Osteoblast (primary cell): ENCODE measurements around the gene FBL. TPM values are rescaled to one million over a fixed set of nuclear protein-coding genes. Genes with fewer than 3 reads are reported as not detected.
A peak's percentile ranks its signal among the peaks of the same experiment; 100 is the strongest.
"Not testable (repeated sequence)": the region's sequence is repeated elsewhere in the genome, so short reads cannot be mapped to it uniquely, and the experiment has no call there.

Source experiments
- DNase-seq: peaks from one replicate; pipeline ENCODE4 v3.0.0; 2011; ENCODE audit warnings: low spot score, mixed read lengths; ENCODE audit not compliant: insufficient read length; ENCODE audit errors: missing footprints
- H2AFZ ChIP-seq: 2 replicates; pipeline ENCODE4 v1.6.0; 2011; ENCODE audit warnings: mild to moderate bottlenecking, low read length
- H3K27ac ChIP-seq: 2 replicates; pipeline ENCODE4 v1.5.1; 2011; ENCODE audit warnings: mild to moderate bottlenecking, low read depth, low read length, moderate library complexity
- H3K27me3 ChIP-seq: 2 replicates; pipeline ENCODE4 v1.6.0; 2012; ENCODE audit warnings: mild to moderate bottlenecking, control low read depth, inconsistent platforms, low read length, moderate library complexity; ENCODE audit not compliant: insufficient read depth
- H3K36me3 ChIP-seq: 2 replicates; pipeline ENCODE4 v1.5.1; 2011; ENCODE audit warnings: mild to moderate bottlenecking, low read length, control low read depth, moderate library complexity; ENCODE audit not compliant: insufficient read depth
- H3K4me1 ChIP-seq: 2 replicates; pipeline ENCODE4 v1.5.1; 2011; ENCODE audit warnings: mild to moderate bottlenecking, low read length, control low read depth, moderate library complexity; ENCODE audit not compliant: insufficient read depth
- H3K4me2 ChIP-seq: 2 replicates; pipeline ENCODE4 v1.6.0; 2011; ENCODE audit warnings: mild to moderate bottlenecking, low read length; ENCODE audit not compliant: insufficient read depth
- H3K4me3 ChIP-seq: fragments of 200-600 bp; sonication (generic); 3 replicates; pipeline ENCODE4 v1.5.1; 2012; ENCODE audit warnings: mild to moderate bottlenecking, low read length, inconsistent platforms; ENCODE audit not compliant: insufficient read depth
- H3K79me2 ChIP-seq: 2 replicates; pipeline ENCODE4 v1.6.0; 2012; ENCODE audit warnings: mild to moderate bottlenecking, low read length, control low read depth, inconsistent platforms; ENCODE audit not compliant: insufficient read depth
- H3K9me3 ChIP-seq: 2 replicates; pipeline ENCODE4 v1.5.1; 2011; ENCODE audit warnings: low read depth, low read length, control low read depth
- H4K20me1 ChIP-seq: 2 replicates; pipeline ENCODE4 v1.6.0; 2012; ENCODE audit warnings: mild to moderate bottlenecking, low read length, control low read depth; ENCODE audit not compliant: insufficient read depth
- CTCF ChIP-seq: IDR thresholded peaks from 2 replicates; pipeline ENCODE4 v1.5.1; 2011; ENCODE audit warnings: mild to moderate bottlenecking, low read depth, low read length, moderate library complexity; ENCODE audit errors: extremely low read depth
- total RNA-seq: library from RNA; depleted of rRNA; stranded (reverse); fragments of >200 nt; gene quantifications from 2 replicates; pipeline ENCODE4 v1.2.3, GENCODE V29; 2012

Gene FBL
- total RNA-seq, result 69.0 and 87.2 TPM in 2 replicates

DNA sequence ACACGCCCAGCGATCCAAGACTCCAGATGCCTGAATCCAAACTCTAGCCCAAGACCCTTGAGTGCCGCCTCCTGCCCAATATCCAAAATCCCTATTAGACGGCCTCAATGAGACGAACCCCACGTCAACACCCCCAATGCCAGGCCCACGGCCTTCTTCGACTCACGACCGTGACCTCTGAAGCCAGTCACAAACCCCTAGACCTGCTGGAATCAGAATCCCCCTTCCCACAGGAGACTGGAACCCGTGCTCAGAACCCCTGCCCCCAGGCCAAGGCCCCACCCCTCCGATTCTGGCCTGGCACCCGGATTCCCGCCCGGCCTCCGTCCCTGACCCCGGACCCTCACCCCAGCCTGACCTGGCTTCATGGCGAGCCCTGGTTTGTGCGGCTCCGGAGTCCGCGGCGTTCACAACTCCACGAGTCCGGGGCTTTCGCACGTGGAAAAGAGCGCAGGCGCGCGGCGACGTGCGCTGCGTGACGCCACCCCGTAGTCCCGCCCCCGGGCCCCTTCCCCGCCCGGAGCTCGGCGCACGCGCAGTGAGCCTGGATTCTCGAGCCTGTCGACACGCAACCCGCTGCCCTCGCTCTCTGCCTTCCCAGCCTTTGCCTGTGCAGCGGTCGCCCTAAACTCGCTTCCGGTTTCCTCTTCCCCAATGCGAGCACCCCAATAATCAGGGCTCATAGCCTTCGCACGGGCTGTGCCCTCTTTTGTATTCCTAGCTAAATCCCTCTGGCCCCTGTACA lies at the start of gene FBL:
FBL (minus strand) TSS at position 447 of the 745 bp plus-strand sequence; CDS start at position 368, 79 bp downstream.
- H3K27ac ChIP-seq, result peak within 1 kb of the TSS; percentile 74
- peak; percentile 99 for DNase-seq
- no peaks in the 10 kb centered on the region for H3K27me3 ChIP-seq
- peak within 1 kb of the TSS; percentile 95 for H3K4me2 ChIP-seq
- no peak for TF ChIP-seq CTCF
- no peaks in the 10 kb centered on the region for H3K36me3 ChIP-seq
- H4K20me1 ChIP-seq, result peaks cover 25% of the 10 kb centered on the region
- peak within 1 kb of the TSS; percentile 98 for H2AFZ ChIP-seq
- peaks cover 25% of the 10 kb centered on the region for H3K4me1 ChIP-seq
- peaks cover 49% of the 10 kb centered on the region for H3K79me2 ChIP-seq
- H3K4me3 ChIP-seq, result peak within 1 kb of the TSS; percentile 92
- H3K9me3 ChIP-seq, result no peaks in the 10 kb centered on the region

GRCh38 chr19:39895096-39895495 lies 48.9 kb upstream of the FBL start:
- not testable (repeated sequence) for H3K4me1 ChIP-seq, H3K36me3 ChIP-seq, DNase-seq, H4K20me1 ChIP-seq, H3K4me2 ChIP-seq, H3K27ac ChIP-seq, H2AFZ ChIP-seq, H3K79me2 ChIP-seq, H3K4me3 ChIP-seq, H3K27me3 ChIP-seq, H3K9me3 ChIP-seq

- not testable (repeated sequence) for H3K9me3 ChIP-seq, H4K20me1 ChIP-seq, H3K36me3 ChIP-seq, DNase-seq, H2AFZ ChIP-seq, H3K79me2 ChIP-seq, H3K4me1 ChIP-seq, H3K27ac ChIP-seq, H3K4me2 ChIP-seq, H3K27me3 ChIP-seq, H3K4me3 ChIP-seq
Observed at GRCh38 chr19:39894236-39894606, 48.0 kb upstream of the FBL start.

- H3K79me2 ChIP-seq, H3K36me3 ChIP-seq, H3K4me3 ChIP-seq, H2AFZ ChIP-seq, H3K27me3 ChIP-seq, H4K20me1 ChIP-seq, H3K4me2 ChIP-seq, H3K4me1 ChIP-seq, H3K9me3 ChIP-seq, H3K27ac ChIP-seq: not testable (repeated sequence)
- DNase-seq, result peak; percentile 52
Observed at GRCh38 chr19:39893366-39894235, 47.4 kb upstream of the FBL start.

DNA sequence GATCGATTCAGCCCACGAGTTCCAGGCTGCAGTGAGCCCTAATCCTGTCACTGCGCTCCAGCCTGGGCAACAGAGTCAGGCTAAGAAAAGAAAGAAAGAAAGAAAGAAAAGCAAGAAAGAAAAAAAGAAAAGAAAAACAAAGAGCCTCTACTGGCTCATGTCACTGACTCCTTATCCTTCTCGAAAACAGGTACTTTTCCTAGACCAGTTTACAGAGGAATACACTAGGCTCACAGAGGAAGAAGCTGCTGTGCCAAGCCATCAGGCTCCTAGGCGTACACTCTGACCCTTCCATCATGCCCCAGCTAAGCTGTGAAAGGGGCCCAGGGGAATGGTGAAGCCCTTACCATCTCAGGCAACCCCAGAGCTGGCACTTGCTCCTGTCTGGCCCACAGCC lies 46.3 kb upstream of the FBL start:
- H3K4me3 ChIP-seq, H3K27me3 ChIP-seq: not testable (repeated sequence)

DNA sequence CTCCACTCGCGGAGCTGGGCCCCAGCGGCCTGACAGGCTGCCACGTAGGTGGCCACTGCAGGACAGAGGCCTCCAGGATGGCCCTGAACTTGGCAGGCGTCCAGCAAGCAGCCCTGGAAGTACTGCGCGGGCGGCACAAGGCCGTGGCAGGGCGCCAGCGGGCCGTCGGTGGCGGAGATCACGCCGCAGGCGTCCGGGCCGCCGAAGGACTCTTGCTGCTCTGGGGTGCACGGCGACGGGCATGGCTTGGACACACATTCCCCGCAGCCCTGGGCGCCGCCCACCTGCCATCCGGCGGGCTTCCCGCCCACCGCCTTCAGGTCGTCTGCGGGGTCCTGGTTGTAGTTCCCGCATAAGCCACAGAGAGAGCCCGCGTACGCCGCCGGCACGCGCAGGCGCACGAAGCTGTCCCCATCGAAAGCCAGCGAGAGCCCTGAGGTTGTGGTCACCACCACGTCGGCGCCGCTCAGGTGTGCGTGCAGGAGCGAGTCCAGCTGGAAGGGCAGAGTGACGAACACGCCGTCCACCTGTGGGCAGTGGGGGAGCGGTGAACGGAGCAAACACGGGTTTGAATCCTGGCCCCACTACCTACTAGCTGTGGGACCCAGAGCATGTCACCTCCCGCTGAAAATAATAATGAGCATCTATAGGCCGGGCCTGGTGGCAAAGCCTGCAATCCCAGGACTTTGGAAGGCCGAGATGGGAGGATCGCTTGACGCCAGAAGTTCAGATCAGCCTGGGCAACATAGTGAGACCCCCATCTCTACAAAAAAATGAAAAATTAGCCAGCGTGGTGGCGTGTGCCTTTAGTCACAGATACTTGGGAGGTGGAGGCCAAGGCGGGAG lies 45.7 kb upstream of the FBL start:
- not testable (repeated sequence) for H4K20me1 ChIP-seq, H2AFZ ChIP-seq, H3K79me2 ChIP-seq, H3K27me3 ChIP-seq, H3K4me2 ChIP-seq, H3K4me3 ChIP-seq, H3K9me3 ChIP-seq, H3K27ac ChIP-seq, H3K36me3 ChIP-seq, H3K4me1 ChIP-seq
- DNase-seq, result peak; percentile 72

More for the DNA sequence above, 46.3 kb upstream of the FBL start:
- H3K9me3 ChIP-seq, H2AFZ ChIP-seq, H3K36me3 ChIP-seq, H3K79me2 ChIP-seq, H3K4me2 ChIP-seq, H4K20me1 ChIP-seq, H3K27ac ChIP-seq, H3K4me1 ChIP-seq: not testable (repeated sequence)
- DNase-seq, result peak; percentile 84
